Ramos (cell line): ENCODE data around the gene MEGF9.

ENCODE experiments used
- in situ Hi-C: fragments of 300-500 bp; cut with MboI; formaldehyde crosslinking; loops from one replicate; pipeline ENCODE4 v1.14.3; 2022; ENCODE audit warnings: low sequenced_read_pairs; ENCODE audit not compliant: unreplicated experiment

The MEGF9 gene

DNA sequence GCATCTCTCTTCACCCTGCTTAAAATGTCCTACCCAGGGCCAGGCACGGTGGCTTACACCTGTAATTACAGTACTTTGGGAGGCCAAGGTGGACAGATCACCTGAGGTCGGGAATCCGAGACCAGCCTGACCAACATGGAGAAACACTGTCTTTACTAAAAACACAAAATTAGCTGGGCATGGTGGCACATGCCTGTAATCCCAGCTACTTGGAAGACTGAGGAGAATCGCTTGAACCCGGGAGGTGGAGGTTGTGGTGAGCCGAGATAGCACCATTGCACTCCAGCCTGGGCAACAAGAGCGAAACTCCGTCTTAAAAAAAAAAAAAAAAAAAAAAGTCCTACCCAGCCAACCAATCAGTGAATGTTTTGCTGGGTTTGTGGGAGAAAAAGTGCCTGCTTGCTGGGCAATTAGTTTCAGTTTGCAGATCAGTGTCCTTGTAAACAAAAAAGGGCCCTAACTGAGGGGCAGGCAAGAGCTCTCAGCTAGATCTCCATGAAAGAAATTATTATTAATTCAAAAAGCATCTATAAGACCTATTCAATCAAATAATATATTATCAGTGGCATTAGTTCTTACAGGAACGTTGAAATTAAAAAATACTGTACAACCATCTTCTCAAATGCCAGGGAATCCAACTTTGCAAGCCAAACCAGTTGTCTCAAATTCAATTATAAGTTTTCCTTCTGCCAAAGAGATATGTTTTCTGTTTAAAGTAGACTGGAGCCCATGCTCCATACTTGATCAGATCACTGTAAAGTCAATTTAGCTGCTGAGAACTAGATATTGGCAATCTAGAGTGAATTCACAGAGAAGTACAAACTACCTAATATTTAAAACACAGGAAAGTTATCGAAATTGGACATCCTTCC, 3.9 kb downstream of the MEGF9 start:
- in situ Hi-C loops = no loop called here

DNA sequence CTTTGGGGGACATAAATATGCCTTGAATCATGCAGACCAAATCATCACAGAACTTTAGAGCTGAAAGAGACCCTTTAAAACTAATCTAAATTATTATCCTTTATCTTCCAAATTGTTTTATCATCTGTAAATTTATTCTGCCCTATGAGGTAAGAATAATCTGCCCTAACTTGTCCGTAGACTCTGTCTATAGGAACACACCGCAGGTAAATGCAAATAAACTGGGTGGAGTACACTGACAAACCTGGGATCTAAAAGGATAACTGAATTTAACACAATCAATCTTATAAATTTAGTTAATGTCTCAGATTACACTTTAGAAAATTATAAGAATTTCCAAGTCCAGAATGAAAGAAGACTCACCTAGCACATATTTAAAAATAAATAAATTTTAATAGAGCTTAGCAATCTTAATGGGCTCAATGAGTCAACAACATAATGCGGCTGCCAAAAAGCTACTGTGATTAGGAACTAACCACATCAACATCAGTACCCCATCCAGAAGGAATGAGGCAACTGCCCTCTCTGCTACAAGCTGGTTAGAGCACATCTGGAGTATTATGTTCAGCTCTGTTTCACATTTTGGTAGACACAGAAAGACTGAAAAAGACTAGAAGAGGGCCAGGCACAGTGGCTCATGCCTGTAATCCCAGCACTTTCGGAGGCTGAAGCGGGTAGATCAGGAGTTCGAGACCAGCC, 5.6 kb downstream of the MEGF9 start:
- in situ Hi-C loops = no loop called here

DNA sequence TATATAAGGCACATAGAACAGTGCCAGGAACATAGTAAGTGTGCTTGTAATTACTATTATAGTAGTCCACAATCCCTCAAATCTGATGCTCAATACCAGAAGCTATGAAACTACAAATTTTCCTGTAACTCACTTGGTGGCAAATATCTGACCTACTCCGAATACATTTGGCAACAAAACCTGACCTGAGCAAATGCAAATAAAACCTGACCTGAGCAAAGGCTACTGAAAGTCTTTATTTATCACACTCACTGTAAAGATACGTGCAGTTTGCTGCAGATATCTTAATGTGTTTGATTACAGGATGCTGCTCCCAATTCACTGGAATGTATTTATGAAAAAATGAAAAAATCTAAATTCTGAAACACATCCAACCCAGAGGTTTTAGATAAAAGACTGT, 7.1 kb downstream of the MEGF9 start:
- in situ Hi-C loops = no loop called here

DNA sequence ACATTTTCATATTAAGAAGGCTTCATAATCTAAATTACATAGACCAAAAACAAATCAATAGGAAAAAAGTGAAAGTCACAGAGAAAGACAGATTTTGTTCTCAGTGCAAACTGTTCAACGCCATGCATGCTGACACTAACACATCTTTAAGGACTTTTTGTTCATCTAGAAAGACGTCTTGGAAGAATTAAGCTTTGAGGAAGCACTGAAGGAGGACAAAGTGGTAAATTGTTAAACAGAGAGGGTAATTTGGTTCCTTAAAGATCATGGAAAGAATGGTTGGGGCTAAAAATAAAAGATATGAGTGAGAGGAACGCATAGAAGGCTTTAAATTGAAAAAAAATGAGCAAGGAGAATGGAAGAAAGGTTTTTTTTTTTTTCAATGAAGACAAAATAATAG, 9.1 kb downstream of the MEGF9 start:
- in situ Hi-C loops = no loop called here

DNA sequence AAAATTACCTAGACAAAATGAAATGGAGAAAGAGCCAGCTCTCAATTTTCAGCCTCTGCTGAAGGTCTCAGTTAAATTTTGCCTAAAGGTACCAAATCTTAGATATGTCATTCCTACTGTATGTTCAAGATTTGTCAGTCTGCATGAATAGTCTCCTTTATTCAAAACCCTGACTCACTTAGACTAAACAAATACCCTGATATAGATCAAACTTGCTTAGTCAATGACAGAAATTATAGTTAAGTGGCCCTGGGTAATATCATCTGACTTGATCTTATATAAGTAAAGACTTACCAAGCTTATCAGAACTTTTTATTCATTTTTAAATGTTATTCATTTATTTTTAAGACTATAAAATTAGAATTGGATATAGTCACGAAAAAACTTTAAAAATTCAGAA, 12.2 kb downstream of the MEGF9 start:
- in situ Hi-C loops = no loop called here

DNA sequence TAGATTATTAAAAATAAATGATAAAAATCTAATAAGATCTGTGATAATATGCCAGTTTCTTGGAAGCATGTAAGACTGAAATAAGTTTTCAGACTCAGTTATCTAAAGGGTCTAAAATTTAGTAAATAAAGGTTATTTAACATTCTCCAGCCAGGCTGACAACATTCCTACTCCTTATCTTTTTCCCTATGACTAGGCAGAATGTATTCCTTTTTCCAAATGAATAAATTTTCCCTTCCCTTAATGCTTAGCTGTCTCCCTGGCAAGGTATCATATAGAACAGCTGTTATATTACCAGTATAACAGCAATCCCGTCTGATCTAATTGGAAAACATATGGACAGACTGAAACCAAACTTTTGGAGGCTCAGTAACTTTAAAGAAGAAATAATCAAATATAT, 13.0 kb downstream of the MEGF9 start:
- in situ Hi-C loops = no loop called here

DNA sequence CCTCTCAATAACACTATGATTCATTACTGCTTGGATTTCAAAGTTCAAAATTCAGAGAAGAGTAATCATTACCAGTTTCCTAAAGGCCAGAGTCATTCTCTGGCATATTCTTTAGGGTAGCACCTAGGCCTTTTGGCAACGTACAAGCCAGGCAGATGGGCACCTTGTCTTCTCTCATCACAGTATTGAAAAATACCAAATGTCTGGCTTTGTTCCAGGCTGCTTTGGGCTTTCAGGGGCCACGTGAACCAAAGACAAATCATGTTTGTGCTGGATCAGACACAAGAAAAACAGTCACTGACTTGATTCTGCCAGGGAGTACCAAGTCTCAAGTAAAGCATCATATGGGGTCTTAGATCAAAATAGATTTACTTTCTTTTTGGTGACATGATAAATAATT, 15.5 kb downstream of the MEGF9 start:
- in situ Hi-C loops = no loop called here

DNA sequence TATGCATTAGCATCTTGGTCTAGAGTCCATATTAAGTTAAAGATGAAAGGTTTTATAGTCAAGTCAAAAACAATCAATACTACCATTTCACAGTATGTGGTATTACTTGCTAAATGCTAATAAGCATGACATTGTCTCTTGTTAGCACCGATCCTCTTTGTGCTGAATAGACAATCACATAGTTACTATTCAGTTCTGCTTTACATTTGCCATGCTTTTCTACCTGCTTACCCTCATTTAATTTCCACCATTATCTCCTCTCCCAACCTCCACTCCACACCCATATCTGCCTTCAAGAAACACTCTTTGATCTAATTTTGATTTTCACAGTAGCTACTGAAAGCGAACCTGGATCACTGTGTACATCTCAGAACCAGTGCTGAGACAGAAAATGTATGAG, 16.8 kb downstream of the MEGF9 start:
- in situ Hi-C loops = no loop called here

DNA sequence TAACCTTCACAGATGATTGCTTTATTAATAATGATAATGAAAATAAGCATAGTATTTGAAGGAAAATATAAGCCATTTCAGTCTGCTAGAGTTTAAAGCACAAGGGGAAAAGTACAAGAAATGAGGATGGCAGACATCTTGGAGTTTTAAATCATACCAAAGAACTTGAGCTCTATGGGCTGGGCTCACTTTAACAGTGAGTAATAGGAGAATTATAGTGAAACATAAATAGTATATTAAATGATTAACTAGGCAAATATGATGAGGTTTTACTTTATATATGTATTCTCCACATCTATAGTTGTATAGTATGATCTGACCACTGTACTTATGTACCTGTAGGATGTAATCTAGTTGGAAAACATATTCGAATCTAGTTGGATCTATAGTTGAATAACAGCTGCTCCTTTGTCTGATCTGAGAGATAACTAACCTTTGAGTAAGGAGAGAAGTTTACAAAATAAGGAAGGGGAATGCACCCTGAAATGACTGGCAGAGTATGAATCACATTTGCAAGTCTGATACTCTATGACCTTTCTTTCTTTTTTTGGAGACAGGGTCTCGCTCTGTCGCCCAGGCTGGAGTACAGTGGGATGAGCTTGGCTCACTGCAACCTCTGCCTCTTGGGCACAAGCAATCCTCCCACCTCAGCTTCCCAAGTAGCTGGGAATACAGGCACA, 17.6 kb downstream of the MEGF9 start:
- in situ Hi-C loops = no loop called here

DNA sequence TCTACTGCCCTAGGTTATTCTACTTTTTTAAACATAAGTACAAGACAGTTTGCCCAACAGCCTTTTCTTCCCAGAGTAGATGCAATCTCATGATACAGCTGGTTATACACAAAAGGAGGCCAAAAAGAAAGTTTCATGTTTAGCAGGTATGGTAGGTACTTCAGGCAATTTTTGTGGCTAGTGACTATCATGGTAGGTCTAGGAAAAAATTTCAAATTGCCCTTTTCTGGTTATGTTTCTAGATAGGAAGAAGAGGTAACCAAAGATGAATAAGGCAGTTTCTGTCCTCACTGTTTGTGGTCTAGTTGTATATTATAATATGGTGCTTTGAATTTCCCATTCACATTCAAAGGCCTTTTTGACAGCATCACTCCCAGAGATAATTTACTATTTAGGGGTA, 19.7 kb downstream of the MEGF9 start:
- in situ Hi-C loops = no loop called here

DNA sequence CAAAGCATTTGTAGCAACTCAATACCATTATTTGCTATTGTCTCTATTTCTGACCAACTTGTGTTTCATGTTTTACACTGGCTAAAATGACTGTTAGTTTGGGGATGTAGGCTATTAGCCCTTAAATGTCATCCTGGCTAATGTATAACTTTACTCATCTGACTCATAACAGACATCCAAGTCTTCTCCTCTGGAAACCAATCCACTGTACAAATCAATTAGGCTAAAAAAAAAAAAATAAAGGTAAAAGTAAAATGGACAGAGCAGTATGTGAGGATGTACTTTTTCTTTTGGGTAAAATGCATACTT, 20.6 kb downstream of the MEGF9 start:
- in situ Hi-C loops = no loop called here

DNA sequence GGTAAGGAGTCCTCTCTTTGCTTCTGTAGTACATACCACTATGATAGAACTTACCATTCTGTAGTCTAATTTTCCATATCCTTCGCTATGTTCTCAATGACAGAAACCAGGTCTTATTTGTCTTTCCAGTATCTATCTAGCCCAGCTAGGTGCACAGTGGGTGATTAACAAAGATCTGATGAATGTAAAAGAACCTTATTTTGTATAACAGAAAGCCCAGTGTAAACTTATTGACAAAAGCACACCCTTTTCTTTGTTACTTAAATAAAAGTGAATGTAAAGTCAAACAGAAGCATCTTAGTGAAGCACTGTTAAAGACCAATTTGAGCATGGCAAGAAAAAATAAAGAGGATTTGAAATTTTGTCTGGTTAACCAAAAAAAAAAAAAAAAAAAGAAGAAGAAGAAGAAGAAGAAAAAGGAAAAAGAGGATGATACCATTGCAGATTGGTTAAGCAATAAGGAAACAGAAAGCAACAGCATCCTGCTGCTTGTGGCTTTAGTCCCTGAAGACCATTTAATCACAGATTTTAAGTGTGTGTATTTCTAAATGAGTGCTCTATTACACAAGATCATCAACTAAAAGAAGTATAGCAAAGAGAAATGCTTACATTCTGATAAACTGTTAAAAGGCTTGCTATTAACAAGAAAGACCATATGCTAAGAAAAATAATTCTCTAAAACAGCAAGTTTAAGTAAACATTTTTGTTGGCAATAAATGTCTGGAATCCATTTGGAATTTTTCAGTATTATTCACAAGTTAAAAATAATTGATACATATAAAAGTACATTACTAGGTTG, 21.2 kb downstream of the MEGF9 start:
- in situ Hi-C loops = no loop called here

DNA sequence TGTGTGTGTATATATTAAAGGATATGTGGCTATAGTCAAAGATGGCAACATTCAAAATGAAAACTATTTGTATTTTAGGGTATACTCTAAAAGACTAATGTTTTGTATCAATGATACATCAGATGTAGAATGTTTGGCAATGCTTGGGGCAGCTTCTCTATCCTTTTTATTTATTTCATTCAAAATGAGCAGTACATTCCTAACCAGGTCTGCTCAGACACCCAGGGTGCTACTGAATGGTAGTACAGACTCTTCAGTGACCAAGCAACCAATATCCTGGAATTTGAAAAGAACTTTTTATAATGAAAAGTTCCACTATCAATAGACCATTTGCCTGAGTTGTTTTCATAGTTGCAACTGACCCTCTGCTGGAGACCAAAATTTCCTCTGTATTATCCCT, 23.9 kb downstream of the MEGF9 start:
- in situ Hi-C loops = no loop called here

DNA sequence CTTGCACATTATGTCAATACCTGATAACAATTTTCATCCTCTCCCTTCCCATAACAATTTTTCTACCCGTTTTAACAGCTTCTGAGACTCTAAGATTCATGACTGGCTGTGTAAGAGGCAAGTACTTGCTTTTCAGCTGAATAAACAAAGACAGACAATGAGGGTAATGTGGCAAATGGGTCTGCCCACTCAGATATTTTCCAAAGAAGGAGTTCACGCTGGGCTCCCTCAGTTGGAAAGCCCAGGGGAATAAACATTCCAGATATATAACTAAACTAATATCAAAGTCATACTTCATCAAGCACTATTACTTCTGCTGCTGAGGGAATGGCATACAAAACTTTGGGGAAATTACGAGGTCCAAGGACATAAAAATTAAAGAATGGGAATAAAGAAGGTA, 24.4 kb downstream of the MEGF9 start:
- in situ Hi-C loops = no loop called here

DNA sequence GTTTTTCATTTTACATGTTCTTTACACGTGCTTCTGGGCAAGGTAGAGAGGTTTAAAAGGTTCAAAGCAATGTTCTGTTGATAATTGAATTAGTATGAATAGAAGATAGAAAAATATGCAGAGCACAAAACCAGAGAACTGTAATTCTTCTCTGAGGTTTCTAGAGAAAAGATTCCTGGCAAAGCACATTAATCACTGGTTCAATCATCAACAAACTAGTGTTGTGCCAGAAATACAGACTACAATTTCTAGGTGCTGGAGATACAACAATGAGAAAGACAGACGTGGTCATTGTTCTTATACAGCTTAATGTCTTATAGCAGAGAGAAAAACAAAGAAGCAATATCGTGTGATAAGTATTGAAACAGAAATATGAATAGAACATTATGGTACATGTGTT, 25.5 kb downstream of the MEGF9 start:
- in situ Hi-C loops = no loop called here

DNA sequence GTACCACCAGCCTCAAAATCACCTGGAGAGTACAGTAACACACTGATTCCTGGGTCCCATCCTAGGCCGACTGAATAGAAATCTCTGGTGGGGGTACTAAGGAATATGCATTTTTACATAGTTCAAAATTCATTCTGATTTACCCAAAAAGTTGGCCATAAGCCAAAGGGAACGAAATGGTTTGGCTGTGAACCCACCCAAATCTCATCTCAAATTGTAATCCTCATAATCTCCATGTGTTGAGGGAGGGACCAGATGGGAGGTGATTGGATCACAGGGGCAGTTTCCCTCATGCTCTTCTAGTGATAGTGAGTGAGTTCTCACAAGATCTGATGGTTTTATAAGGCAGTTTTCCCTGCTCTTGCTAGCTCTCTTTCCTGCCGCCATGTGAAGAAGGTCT, 31.1 kb downstream of the MEGF9 start:
- in situ Hi-C loops = no loop called here

DNA sequence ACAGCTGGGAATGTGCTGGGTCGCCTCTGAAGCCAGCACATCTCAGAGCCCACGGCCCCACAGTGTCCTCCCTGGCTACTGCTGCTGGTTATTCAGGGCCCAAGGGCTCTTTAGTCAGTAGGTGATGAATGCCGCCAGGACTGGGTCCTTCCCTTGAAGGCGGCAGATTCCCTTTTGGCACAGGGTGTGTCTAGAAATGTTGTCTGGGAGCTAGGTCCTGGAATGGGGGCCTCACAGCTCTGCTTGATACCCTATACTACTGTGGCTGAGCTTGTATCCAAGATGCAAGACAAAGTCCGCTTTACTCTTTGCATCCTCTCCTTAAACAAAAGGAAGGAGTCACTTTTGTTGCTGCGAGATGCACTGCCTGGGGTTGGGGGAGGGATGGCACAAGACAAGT, 33.1 kb downstream of the MEGF9 start:
- in situ Hi-C loops = no loop called here

DNA sequence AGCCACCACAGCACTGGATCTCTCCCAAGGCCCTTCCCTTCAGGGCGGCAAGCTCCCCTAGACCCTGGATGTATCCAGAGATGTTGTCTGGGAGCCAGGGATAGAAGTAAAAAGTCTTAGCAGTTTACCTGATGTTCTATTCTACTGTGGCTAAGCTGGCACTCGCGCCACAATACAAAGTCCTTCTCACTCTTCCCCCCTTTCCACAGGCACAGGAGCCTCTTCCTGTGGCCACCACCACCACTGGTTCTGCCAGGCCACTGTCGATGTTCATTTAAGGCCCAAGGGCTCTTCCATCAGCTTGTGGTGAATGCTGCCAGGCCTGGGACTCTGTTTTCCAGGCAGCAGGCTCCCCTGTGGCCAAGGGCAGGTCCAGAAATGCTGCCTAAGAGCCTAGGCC, 33.7 kb downstream of the MEGF9 start:
- in situ Hi-C loops = no loop called here

DNA sequence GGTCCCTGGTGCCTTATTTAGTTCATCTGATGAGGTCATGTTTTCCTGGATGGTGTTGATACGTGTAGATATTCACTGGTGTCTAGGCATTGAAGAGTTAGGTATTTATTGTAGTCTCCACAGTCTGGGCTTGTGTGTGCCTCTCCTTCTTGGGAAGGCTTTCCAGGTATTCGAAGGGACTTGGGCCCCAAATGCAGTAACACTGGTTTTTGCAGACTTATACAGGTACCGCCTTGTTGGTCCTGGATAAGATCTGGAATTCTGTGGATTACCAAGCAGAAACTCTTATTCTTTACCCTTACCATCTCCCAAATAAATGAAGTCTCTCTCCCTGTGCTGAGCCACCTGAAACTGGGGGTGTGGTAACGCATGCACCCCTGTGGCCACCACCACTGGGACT, 34.1 kb downstream of the MEGF9 start:
- in situ Hi-C loops = no loop called here

DNA sequence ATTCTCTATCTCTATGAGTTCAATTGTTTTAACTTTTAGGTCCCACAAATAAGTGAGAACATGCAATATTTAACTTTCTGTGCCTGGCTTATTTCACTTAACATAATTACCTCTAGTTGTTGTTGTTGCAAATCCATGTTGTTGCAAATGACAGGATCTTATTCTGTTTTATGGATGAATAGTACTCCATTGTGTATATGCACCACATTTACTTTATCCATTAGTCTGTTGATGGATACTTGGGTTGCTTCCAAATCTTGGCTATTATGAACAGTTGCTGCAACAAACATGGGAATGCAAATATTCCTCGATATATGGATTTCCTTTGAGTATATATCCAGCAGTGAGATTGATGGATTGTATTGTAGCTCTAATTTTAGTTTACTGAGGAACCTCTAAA, 36.3 kb downstream of the MEGF9 start:
- in situ Hi-C loops = no loop called here
